Neural progenitor cell (in vitro differentiated cells): Measurements from ENCODE around the gene PDE6B. TPM values are rescaled to one million over a fixed set of nuclear protein-coding genes. Genes with fewer than 3 reads are reported as not detected.
A peak's percentile ranks its signal among the peaks of the same experiment; 100 is the strongest.

Experiments used
- DNase-seq: peaks from one replicate; pipeline ENCODE4 v3.0.0-alpha.2; 2016; ENCODE audit warnings: low spot score
- H2AFZ ChIP-seq: fragments of 200-600 bp; sonication (generic); replicated peaks from 2 replicates; pipeline ENCODE4 v1.6.1; 2016; ENCODE audit warnings: antibody characterized with exemption
- H3F3A ChIP-seq: fragments of 200-600 bp; sonication (generic); 2 replicates; pipeline ENCODE4 v1.6.1; 2016; ENCODE audit warnings: antibody characterized with exemption, low read depth
- H3K27ac ChIP-seq: fragments of 200-600 bp; sonication (generic); 2 replicates; pipeline ENCODE4 v1.5.1; 2016; ENCODE audit warnings: mild to moderate bottlenecking
- H3K27me3 ChIP-seq: fragments of 200-600 bp; sonication (generic); 2 replicates; pipeline ENCODE4 v1.6.1; 2016; ENCODE audit warnings: mild to moderate bottlenecking, moderate library complexity
- H3K36me3 ChIP-seq: fragments of 200-600 bp; sonication (generic); 2 replicates; pipeline ENCODE4 v1.5.1; 2016
- H3K4me1 ChIP-seq: fragments of 200-600 bp; sonication (generic); 2 replicates; pipeline ENCODE4 v1.6.1; 2016; ENCODE audit warnings: mixed run types
- H3K4me2 ChIP-seq: fragments of 200-600 bp; sonication (generic); 2 replicates; pipeline ENCODE4 v1.6.1; 2016
- H3K4me3 ChIP-seq: fragments of 200-600 bp; sonication (generic); 2 replicates; pipeline ENCODE4 v1.5.1; 2016
- H3K79me2 ChIP-seq: fragments of 200-600 bp; sonication (generic); 2 replicates; pipeline ENCODE4 v1.6.1; 2016; ENCODE audit warnings: low read depth
- H3K9ac ChIP-seq: fragments of 200-600 bp; sonication (generic); 2 replicates; pipeline ENCODE4 v1.6.1; 2016
- H3K9me3 ChIP-seq: fragments of 200-600 bp; sonication (generic); 2 replicates; pipeline ENCODE4 v1.5.1; 2016; ENCODE audit warnings: low read depth
- H4K20me1 ChIP-seq: fragments of 200-600 bp; sonication (generic); 2 replicates; pipeline ENCODE4 v1.6.1; 2016; ENCODE audit warnings: low read depth
- H3K27ac Mint-ChIP-seq: 3 replicates; pipeline ENCODE4 v1.8.0; 2021; ENCODE audit warnings: mixed read lengths
- H3K27me3 Mint-ChIP-seq: 2 replicates; pipeline ENCODE4 v1.8.0; 2022; ENCODE audit warnings: low read depth, mild to moderate bottlenecking, inconsistent platforms, moderate library complexity, mixed read lengths; ENCODE audit not compliant: insufficient read depth
- H3K36me3 Mint-ChIP-seq: 3 replicates; pipeline ENCODE4 v1.8.0; 2021; ENCODE audit warnings: mixed read lengths
- H3K4me1 Mint-ChIP-seq: 3 replicates; pipeline ENCODE4 v1.8.0; 2021; ENCODE audit warnings: mixed read lengths
- H3K4me3 Mint-ChIP-seq: 3 replicates; pipeline ENCODE4 v1.8.0; 2021; ENCODE audit warnings: mild to moderate bottlenecking, moderate library complexity, mixed read lengths
- H3K9me3 Mint-ChIP-seq: 3 replicates; pipeline ENCODE4 v1.8.0; 2020; ENCODE audit warnings: mixed read lengths
- EZH2 ChIP-seq: fragments of 200-600 bp; sonication (generic); IDR thresholded peaks from 2 replicates; pipeline ENCODE4 v1.6.1; 2017; ENCODE audit warnings: antibody characterized with exemption, mild to moderate bottlenecking, moderate library complexity
- EZH2phosphoT487 ChIP-seq: fragments of 200-600 bp; sonication (generic); IDR thresholded peaks from 2 replicates; pipeline ENCODE4 v1.6.1; 2017; ENCODE audit warnings: antibody characterized with exemption
- total RNA-seq: library from RNA; depleted of rRNA; stranded (reverse); fragments of >200 nt; gene quantifications from 2 replicates; pipeline ENCODE4 v1.2.3, GENCODE V29; 2015; ENCODE audit warnings: low replicate concordance
- TF ChIP-seq, protein P1 (sequence below): fragments of 200-600 bp; sonication (generic); IDR thresholded peaks from 2 replicates; pipeline ENCODE4 v1.5.1; 2017; ENCODE audit warnings: antibody characterized with exemption, mild to moderate bottlenecking

PDE6B gene
- total RNA-seq, 1 donor from 2014 or later: 4.3 TPM

DNA sequence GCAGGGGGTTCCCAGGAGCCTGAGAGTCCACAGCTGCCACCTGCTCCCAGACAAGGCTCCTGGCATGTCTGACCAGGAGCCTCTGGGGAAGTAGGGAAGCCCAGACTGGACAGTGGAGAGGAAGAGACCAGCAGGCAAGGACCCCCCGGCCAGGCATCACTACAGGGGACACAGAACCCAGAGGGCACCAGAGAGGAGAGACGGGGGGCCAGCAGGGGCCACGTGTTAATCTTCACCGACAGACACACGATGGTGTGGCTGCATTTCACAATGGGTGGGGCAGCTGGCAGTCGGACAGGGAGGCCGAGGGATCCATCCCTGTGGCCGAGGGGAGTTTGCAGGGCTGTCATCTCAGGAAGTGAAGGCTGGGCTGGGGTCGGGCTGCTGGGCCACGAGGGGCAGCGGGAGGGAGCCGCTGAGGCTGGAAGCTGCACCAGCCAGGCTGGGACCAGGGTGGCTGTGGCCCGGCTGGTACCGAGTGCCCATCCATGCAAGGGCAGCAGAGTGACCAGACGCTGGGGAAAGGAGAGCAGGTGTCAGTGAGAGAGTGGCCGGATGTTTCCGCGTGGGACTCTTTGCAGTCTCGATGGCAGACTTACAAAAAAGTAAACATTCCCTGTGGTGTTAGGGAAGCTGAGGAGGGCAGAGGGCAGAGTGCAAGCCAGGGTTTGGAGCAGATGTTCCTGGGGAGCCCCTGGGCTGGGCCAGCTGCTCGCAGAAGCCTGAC lies 4.7 kb downstream of the PDE6B start:
- H3K27ac ChIP-seq: no peak overlapping the region
- H3K27me3 ChIP-seq: no peaks in the 10 kb centered on the region
- Mint-ChIP-seq H3K27ac (peak overlapping the region; percentile 91), H3K4me1 (peaks cover 3% of the 10 kb centered on the region), H3K27me3 (peaks cover 8% of the 10 kb centered on the region), H3K36me3 (peaks cover 3% of the 10 kb centered on the region), H3K4me3 (no peak overlapping the region), H3K9me3 (peaks cover 16% of the 10 kb centered on the region)
- DNase-seq: no peak
- H3K9me3 ChIP-seq: no peaks in the 10 kb centered on the region
- H3K4me3 ChIP-seq: no peak overlapping the region
- no peaks in the 10 kb centered on the region for H3K36me3 ChIP-seq
- peaks cover 1% of the 10 kb centered on the region for H3F3A ChIP-seq
- TF ChIP-seq EZH2 (no peak), EZH2phosphoT487 (no peak)
- TF ChIP-seq, protein P1, sequence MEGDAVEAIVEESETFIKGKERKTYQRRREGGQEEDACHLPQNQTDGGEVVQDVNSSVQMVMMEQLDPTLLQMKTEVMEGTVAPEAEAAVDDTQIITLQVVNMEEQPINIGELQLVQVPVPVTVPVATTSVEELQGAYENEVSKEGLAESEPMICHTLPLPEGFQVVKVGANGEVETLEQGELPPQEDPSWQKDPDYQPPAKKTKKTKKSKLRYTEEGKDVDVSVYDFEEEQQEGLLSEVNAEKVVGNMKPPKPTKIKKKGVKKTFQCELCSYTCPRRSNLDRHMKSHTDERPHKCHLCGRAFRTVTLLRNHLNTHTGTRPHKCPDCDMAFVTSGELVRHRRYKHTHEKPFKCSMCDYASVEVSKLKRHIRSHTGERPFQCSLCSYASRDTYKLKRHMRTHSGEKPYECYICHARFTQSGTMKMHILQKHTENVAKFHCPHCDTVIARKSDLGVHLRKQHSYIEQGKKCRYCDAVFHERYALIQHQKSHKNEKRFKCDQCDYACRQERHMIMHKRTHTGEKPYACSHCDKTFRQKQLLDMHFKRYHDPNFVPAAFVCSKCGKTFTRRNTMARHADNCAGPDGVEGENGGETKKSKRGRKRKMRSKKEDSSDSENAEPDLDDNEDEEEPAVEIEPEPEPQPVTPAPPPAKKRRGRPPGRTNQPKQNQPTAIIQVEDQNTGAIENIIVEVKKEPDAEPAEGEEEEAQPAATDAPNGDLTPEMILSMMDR: no peak
- no peak overlapping the region for H2AFZ ChIP-seq
- no peaks in the 10 kb centered on the region for H3K79me2 ChIP-seq
- no peaks in the 10 kb centered on the region for H4K20me1 ChIP-seq
- H3K9ac ChIP-seq: no peak overlapping the region
- H3K4me1 ChIP-seq: peaks cover 6% of the 10 kb centered on the region
- H3K4me2 ChIP-seq: no peak overlapping the region

DNA sequence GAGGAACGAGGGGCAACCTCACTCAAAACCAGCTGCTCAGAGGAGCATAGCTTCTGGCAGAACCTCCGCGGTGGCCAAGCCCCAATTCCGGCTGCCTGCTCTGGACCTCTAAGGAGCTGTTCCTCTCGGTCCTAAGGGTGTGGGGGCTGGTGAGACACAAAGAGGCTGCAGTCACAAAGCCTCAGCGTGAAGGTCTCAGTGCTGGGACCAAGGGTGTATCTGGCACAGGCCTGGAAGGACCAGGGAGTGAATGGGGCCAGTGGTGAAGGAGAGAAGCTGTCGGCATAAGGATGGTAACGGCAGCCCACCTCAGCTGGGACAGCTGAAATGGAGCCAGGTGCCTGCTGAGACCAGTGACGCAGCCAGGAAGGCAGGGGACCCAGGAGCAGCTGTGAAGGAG lies 5.3 kb downstream of the PDE6B start:
- Histone ChIP-seq H3K4me2 (no peak overlapping the region), H3K9me3 (no peaks in the 10 kb centered on the region), H3K9ac (no peak overlapping the region), H3K36me3 (no peaks in the 10 kb centered on the region), H3F3A (no peaks in the 10 kb centered on the region), H3K79me2 (no peaks in the 10 kb centered on the region), H3K27ac (no peak overlapping the region), H2AFZ (no peak overlapping the region), H3K27me3 (no peaks in the 10 kb centered on the region), H4K20me1 (no peaks in the 10 kb centered on the region), H3K4me3 (no peak overlapping the region), H3K4me1 (peaks cover under 1% of the 10 kb centered on the region)
- peaks cover 3% of the 10 kb centered on the region for H3K36me3 Mint-ChIP-seq
- no peak overlapping the region for H3K4me3 Mint-ChIP-seq
- peaks cover 16% of the 10 kb centered on the region for H3K9me3 Mint-ChIP-seq
- no peak for DNase-seq
- no peak overlapping the region for H3K27ac Mint-ChIP-seq
- peaks cover 10% of the 10 kb centered on the region for H3K27me3 Mint-ChIP-seq
- TF ChIP-seq EZH2 (no peak), EZH2phosphoT487 (no peak)
- TF ChIP-seq, protein P1: no peak
- H3K4me1 Mint-ChIP-seq: no peaks in the 10 kb centered on the region

DNA sequence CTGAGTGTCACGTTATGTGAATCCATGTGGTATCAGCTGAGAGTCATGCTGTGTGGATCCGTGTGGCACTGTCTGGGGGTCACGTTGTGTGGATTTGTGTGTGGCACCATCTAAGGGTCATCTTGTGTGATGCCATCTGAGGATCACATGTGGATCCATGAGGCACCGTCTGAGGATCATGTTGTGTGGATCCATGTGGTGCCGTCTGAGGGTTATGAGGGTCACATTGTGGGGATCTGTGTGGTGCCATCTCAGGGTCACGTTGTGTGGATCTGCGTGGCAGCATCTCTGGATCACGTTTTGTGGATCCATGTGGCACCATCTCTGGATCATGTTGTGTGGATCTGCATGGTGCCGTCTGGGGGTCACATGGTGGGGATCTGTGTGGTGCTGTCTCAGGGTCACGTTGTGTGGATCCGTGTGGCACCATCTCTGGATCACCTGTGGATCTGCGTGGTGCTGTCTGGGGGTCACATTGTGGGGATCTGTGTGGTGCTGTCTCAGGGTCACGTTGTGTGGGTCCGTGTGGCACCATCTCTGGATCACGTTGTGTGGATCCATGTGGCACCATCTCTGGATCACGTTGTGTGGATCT lies 6.9 kb downstream of the PDE6B start:
- no peak for DNase-seq
- Mint-ChIP-seq H3K36me3 (peaks cover 3% of the 10 kb centered on the region), H3K27me3 (peaks cover 12% of the 10 kb centered on the region), H3K9me3 (peaks cover 16% of the 10 kb centered on the region), H3K4me3 (no peak overlapping the region), H3K4me1 (peaks cover 4% of the 10 kb centered on the region), H3K27ac (no peak overlapping the region)
- H3K36me3 ChIP-seq: no peaks in the 10 kb centered on the region
- H3K4me3 ChIP-seq: no peak overlapping the region
- H3F3A ChIP-seq: no peaks in the 10 kb centered on the region
- no peaks in the 10 kb centered on the region for H3K27me3 ChIP-seq
- TF ChIP-seq EZH2phosphoT487 (no peak), EZH2 (no peak)
- TF ChIP-seq, protein P1: no peak
- no peak overlapping the region for H3K27ac ChIP-seq
- H2AFZ ChIP-seq: no peak overlapping the region
- H3K4me2 ChIP-seq: no peak overlapping the region
- H3K9me3 ChIP-seq: no peaks in the 10 kb centered on the region
- no peaks in the 10 kb centered on the region for H3K4me1 ChIP-seq
- no peaks in the 10 kb centered on the region for H4K20me1 ChIP-seq
- no peaks in the 10 kb centered on the region for H3K79me2 ChIP-seq
- H3K9ac ChIP-seq: no peak overlapping the region
